ENCODE measurements around the gene BAD.
"Not testable (repeated sequence)": the region's sequence is repeated elsewhere in the genome, so short reads cannot be mapped to it uniquely, and the experiment has no call there.

- TF ChIP-seq CTCF, POLR2A (IDR thresholded peaks at IDR 0.05): not testable (repeated sequence)
Measured at GRCh38 chr11:64315667-64316526, 31.4 kb upstream of the BAD start.

Measured in right lobe of liver (tissue), 4 donors.